ENCODE data around the gene WAS. TPM values are rescaled to one million over a fixed set of nuclear protein-coding genes. Genes with fewer than 3 reads are reported as not detected.

The WAS gene
- polyA plus RNA-seq (2011; rRNA removed) (0.06 and 0.12 TPM in 2 replicates), polyA minus RNA-seq (2011; rRNA and poly(A)+ RNA removed) (0.26 and 0.52 TPM in 2 replicates)

DNA sequence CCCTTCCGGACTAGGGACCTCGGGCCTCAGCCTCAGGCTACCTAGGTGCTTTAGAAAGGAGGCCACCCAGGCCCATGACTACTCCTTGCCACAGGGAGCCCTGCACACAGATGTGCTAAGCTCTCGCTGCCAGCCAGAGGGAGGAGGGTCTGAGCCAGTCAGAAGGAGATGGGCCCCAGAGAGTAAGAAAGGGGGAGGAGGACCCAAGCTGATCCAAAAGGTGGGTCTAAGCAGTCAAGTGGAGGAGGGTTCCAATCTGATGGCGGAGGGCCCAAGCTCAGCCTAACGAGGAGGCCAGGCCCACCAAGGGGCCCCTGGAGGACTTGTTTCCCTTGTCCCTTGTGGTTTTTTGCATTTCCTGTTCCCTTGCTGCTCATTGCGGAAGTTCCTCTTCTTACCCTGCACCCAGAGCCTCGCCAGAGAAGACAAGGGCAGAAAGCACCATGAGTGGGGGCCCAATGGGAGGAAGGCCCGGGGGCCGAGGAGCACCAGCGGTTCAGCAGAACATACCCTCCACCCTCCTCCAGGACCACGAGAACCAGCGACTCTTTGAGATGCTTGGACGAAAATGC lies at the start of gene WAS:
WAS (plus strand) TSS at position 389 of the 572 bp plus-strand sequence; CDS start at position 444, 55 bp downstream.
- POLR2A ChIA-PET = no interaction called here

GRCh38 chrX:48636301-48636700 lies 47.3 kb upstream of the WAS start:
- H3K36me3 ChIP-seq (ENCODE audit: control insufficient read depth, insufficient read depth, low read length) = no peaks in the 10 kb centered on the region
- H3K27me3 ChIP-seq (ENCODE audit: control insufficient read depth, insufficient read depth, low read length) = no peaks in the 10 kb centered on the region
- POLR2A ChIA-PET = no interaction called here
- H3K4me3 ChIP-seq (ENCODE audit: low read depth, low read length) = no peak overlapping the region
- no peak for DNase-seq (ENCODE audit: low read depth)
- TF ChIP-seq, protein P1, sequence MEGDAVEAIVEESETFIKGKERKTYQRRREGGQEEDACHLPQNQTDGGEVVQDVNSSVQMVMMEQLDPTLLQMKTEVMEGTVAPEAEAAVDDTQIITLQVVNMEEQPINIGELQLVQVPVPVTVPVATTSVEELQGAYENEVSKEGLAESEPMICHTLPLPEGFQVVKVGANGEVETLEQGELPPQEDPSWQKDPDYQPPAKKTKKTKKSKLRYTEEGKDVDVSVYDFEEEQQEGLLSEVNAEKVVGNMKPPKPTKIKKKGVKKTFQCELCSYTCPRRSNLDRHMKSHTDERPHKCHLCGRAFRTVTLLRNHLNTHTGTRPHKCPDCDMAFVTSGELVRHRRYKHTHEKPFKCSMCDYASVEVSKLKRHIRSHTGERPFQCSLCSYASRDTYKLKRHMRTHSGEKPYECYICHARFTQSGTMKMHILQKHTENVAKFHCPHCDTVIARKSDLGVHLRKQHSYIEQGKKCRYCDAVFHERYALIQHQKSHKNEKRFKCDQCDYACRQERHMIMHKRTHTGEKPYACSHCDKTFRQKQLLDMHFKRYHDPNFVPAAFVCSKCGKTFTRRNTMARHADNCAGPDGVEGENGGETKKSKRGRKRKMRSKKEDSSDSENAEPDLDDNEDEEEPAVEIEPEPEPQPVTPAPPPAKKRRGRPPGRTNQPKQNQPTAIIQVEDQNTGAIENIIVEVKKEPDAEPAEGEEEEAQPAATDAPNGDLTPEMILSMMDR (IDR thresholded peaks at IDR 0.05; ENCODE audit: insufficient read depth, low read depth, low read length) = no peak
- CTCF ChIA-PET = no interaction called here

More for the DNA sequence above, at the start of gene WAS:
- Histone ChIP-seq H3K36me3 (ENCODE audit: control insufficient read depth, insufficient read depth, low read length) (no peaks in the 10 kb centered on the region), H3K27me3 (ENCODE audit: control insufficient read depth, insufficient read depth, low read length) (no peaks in the 10 kb centered on the region), H3K4me3 (ENCODE audit: low read depth, low read length) (no peak within 1 kb of the TSS)
- CTCF ChIA-PET = no interaction called here
- TF ChIP-seq, protein P1 (IDR thresholded peaks at IDR 0.05; ENCODE audit: insufficient read depth, low read depth, low read length) = no peak
- no peak for DNase-seq (ENCODE audit: low read depth)

DNA sequence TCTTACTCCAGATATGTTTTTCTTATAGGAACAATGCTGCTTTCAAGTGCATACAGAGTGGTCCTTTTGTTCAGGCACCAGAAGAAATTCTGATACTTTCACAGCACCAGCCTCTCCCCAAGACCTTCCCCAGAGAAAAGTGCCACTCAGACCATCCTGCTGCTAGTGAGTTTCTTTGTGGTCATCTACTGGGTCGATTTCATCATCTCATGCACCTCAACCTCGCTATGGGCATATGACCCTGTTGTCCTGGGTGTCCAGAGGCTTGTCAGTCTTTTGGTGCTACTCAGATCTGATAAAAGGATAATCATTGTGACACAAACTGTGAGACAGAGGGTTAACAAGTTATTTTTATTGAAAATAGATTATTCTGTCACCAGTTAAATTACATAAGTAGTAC lies 46.8 kb upstream of the WAS start:
- CTCF ChIA-PET = no interaction called here
- Histone ChIP-seq H3K4me3 (ENCODE audit: low read depth, low read length) (no peak overlapping the region), H3K27me3 (ENCODE audit: control insufficient read depth, insufficient read depth, low read length) (no peaks in the 10 kb centered on the region), H3K36me3 (ENCODE audit: control insufficient read depth, insufficient read depth, low read length) (no peaks in the 10 kb centered on the region)
- no peak for DNase-seq (ENCODE audit: low read depth)
- TF ChIP-seq, protein P1 (IDR thresholded peaks at IDR 0.05; ENCODE audit: insufficient read depth, low read depth, low read length) = no peak
- POLR2A ChIA-PET = no interaction called here

- Histone ChIP-seq H3K27me3 (ENCODE audit: control insufficient read depth, insufficient read depth, low read length) (no peaks in the 10 kb centered on the region), H3K36me3 (ENCODE audit: control insufficient read depth, insufficient read depth, low read length) (no peaks in the 10 kb centered on the region), H3K4me3 (ENCODE audit: low read depth, low read length) (no peak overlapping the region)
- ChIA-PET CTCF (no interaction called here), POLR2A (interaction anchor here (0.6 kb wide), 1 partner anchor 72 kb away, joined by 3 read pairs; the partner anchor contains the start of gene RBM3)
- DNase-seq (ENCODE audit: low read depth) = no peak
- TF ChIP-seq, protein P1 (IDR thresholded peaks at IDR 0.05; ENCODE audit: insufficient read depth, low read depth, low read length) = no peak
Observed at GRCh38 chrX:48645669-48646068, 37.9 kb upstream of the WAS start.

- TF ChIP-seq, protein P1 (IDR thresholded peaks at IDR 0.05; ENCODE audit: insufficient read depth, low read depth, low read length) = peak; percentile 25; the same call in 1 of the 2 replicates
- POLR2A ChIA-PET = no interaction called here
- peak; percentile 6 for DNase-seq (ENCODE audit: low read depth)
- Histone ChIP-seq H3K36me3 (ENCODE audit: control insufficient read depth, insufficient read depth, low read length) (no peaks in the 10 kb centered on the region), H3K27me3 (ENCODE audit: control insufficient read depth, insufficient read depth, low read length) (peaks cover 2% of the 10 kb centered on the region; the same call in 1 of the 2 replicates), H3K4me3 (ENCODE audit: low read depth, low read length) (no peak overlapping the region)
- CTCF ChIA-PET = interaction anchor here (1.4 kb wide), 1 partner anchor 89 kb away, joined by 4 read pairs; no protein-coding TSS in a partner anchor
Observed at GRCh38 chrX:48648336-48648751, 35.3 kb upstream of the WAS start.

Data from BJ (cell line).